ENCODE data around the gene PPP2R1A.
"Not testable (repeated sequence)": the region's sequence is repeated elsewhere in the genome, so short reads cannot be mapped to it uniquely, and the experiment has no call there.

The PPP2R1A gene

DNA sequence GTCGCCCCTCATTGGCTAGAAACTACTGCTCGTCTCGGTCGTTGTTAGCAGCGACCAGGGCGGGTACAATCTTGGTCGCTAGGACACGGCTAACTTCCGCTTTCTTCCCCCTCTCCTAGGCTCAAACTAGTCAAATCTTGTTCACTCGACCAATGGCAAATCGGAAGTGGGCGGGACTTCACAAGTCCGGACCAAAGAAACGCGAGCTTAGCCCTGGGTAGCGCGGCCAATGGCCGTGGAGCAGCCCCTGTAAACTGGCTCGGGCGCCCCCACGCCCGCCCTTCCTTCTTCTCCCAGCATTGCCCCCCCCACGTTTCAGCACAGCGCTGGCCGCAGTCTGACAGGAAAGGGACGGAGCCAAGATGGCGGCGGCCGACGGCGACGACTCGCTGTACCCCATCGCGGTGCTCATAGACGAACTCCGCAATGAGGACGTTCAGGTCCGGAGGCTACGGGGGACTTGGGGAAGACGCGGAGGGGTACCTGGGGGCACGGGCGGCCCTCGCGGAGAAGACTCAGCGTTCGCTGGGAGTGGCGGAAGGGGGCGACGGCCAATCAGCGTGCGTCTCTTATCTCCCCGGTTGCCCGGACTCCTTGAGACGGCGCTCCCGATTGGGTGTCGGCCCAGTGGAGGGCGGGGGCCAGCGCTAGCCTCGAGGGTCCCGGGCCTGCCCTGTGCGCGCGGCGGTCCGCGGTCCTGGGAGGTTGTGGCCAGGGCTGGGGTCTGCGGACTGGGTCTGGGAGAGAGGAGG lies at the start of gene PPP2R1A:
TSS of gene PPP2R1A (plus strand) at position 318 of the 752 bp plus-strand sequence. CDS start at position 363, 45 bp downstream.
- DNase-seq = peak; percentile 98

DNA sequence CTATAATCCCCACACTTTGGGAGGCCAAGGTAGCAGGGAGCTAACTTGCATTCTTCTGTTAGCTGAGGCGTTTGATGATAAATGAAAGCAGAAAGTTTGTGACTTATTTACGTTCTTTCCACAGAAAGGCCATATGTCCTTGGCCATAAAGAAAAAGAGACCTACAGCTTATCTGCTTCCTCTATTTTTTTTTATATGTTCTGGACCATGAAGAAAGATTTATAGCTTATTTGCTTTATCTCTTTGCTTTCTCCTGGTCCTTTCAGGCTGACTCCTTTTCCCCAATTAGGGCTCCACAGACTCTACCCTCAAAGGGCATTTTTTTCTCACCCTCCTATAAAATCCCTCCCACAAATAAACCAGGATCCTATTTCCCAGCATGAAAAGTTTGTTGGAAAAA lies 48.6 kb upstream of the PPP2R1A start:
- DNase-seq = no peak

DNA sequence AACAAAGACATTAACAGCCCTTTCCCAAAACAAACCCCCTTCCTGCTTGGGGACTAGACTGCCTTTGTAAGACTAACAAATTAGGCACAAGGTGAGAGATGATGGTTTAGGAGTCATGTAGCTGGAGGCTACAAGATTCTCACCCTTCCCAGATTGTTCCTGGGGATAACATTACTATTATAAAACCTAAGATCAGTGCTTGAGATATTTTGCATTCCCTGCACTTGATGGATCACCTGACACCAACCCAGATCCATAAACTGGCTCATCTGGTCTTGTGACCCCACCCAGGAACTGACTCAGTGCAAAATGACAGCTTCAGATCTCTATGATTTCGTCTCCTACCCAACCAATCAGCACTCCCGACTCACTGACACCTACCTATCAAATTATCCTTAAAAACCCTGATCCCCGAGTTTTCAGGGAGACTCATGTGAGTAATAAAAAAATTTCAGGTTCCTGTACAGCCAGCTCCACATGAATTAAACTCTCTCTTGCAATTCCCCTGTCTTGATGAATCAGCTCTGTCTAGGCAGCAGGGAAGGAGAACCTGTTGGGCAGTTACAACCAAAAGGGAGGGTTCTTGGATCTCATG lies 47.8 kb upstream of the PPP2R1A start:
- DNase-seq = no peak

DNA sequence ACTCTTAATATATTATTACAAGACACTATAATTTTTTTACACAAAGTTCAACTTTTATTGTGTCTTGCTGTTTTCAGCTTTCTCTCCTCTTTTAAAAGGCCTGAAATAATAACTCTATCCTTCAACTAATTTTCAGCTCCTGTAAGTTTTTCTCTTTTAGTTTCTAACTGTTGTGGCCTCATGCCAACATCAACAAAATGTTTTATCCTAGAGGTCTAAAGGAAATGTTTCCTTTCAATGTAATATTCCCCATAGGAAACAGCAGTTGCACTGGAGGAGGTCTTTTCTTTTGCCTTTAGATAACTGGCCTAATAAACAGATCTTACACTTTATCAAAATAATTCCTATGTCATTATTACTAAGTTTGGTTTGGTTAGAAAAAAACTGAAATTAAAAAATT lies 41.6 kb upstream of the PPP2R1A start:
- no peak for DNase-seq

DNA sequence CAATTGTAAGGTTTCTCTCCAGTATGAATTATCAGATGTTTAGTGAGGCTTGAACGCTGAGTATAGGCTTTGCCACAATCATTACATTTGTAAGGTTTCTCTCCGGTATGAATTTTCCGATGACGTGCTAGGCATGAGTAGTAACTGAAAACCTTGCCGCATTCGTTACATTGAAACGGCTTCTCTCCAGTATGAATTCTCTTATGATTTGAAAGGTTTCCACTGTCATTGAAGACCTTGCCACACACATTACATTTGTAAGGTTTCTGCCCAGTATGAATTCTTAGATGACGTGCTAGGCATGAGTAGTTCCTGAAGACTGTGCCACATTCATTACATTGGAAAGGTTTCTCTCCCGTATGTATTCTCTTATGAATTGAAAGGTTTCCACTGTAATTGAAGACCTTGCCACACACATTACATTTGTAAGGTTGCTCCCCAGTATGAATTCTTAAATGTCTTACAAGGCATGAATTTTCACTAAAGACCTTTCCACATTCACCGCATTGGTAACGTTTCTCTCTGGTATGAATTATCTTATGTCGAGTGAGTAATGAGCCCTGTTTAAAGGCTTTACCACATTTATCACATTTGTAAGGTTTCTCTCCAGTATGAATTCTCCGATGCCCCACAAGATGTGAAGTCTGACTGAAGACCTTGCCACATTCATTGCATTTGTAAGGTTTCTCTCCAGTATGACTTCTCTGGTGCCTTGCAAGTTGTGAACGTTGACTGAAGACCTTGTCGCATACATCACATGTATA lies 34.1 kb upstream of the PPP2R1A start:
- no peak for DNase-seq

DNA sequence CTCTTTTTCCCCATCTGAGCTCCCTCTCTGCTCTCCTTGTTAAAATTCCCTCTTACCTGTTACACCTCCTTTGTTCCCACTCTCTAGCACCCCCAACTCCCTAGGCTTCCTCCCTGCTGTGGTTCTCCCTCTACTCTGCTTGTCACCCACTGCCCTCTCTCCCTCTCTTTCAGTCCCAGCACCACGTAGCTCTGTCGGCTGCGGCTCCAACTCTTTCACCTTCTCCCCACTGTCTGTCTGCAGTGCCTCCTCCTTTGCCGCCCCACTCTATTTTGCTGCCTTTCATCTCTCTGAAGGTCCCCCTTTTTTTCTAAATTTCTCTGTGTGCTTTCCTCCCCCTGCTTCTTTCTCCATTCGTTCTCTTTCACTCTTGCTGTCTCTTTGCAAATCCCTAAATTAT lies 19.5 kb upstream of the PPP2R1A start:
- DNase-seq = no peak

DNA sequence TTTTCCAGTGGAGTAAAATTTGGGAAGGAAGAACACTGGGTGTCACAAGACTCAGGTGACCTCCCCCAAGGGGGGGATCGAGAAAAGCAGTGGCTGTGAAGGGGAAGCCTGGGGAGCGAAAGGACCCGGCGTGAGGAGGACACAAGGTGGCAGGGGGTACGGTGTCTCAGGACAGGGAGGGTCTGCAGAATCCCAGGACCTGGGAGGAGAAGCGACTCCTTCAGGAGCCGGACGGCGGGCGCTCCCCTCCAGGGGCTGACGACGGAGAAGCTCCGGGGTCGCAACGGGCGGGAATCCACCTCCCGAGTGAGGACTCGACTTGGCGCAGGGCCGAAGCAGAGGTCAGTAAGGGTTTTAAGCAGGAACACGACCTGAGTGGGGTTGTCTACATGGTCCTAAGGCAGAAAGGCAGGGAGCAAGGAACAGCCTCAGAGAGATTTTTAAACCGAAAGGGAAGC lies 19.0 kb upstream of the PPP2R1A start:
- DNase-seq = peak; percentile 12

DNA sequence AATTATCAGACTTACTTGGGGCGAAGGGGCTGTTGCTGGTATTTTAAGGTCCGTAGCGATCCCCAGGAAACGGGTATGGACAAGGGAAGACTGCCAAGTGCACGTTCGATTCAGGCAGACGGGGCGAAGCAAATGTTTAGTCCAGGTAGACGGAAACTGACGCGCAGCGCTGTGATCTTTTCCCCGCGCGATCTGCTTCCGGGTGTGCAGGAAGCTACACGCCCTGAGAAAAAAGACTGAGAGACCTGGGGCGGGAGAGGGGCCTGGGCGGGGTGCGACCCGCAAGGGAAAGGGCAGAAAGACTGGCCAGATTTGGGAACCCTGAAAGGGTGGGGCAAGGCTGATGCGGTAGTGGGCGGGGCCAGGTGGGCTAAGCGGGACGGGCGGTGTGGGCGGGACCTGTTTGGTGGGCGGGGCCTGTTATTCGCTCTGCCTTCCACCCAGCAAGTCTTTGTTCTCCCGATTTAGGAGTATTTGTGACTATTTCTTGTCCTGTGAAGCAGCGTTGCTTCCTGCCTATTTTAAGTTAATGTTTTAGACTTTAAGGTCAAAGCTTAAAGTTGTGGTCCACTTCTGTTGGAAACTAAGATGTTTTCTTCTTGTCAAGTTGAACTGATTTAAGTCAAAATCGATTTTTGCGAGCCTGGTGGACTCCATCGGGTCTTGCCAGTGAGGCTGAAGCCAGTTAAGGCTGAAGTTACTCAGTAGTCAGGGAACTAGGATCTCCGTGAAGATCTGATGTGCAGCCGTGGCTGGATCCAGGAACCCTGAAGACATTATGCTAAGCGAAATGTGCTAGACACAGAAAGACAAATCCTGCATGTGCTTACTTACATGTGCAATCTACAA lies 18.3 kb upstream of the PPP2R1A start, which contains the start of gene ZNF836:
TSS of gene ZNF836 (minus strand) at position 301 of the 849 bp plus-strand sequence. CDS start 3,549 bp downstream, outside the sequence.
- DNase-seq = peak; percentile 88

DNA sequence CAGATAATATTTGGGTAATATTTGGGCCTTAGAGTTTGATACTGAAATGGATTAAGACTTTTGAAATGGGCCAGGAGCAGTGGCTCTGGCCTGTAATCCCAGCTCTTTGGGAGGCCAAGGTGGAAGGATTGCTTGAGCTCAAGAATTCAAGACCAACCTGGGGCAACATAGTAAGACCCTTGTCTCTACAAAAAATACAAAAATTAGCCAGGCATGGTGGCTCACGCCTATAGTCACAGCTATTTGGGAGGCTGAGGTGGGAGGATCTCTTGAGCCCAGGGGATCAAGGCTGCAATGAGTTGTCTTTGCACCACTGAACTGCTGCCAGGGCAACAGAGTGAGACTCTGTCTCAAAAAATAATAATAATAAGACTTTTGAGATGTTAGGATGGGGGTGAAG lies 17.5 kb upstream of the PPP2R1A start:
- no peak for DNase-seq

DNA sequence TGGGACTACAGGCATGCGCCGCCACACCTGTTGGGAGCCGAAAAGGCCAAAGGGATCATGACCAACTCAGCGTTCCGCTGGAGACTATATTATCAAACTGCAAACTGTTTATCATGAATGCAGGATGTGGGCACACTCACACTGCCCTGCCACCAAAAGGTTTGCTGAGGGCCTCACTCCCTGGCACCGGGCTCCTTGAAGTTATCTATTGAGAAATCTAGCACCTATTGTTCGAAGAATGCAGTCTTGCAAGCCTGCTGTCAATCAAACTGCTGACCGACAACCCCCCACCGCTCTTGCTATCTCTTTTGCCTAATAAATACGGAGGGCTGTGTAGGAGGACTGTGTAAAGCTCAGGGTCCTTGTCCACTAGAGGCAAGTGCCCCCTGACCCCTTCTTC lies 13.3 kb upstream of the PPP2R1A start:
- no peak for DNase-seq

DNA sequence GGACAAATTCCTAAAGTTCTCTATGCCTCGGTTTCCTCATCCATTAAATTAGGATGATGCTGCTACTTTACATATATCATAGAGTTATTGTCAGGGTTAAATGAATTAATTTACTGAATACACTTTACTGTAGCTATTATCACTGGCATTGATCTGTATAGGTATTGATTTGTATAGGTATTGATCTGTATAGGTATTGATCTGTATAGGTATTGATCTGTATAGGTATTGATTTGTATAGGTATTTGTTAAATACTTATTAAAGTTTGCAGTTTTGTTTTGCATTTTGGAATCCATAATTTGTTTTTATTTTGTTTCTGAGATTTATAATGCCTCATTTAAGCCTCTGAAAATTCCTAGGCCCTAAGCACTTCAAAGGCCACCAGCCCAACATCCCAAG lies 2.4 kb upstream of the PPP2R1A start:
- no peak for DNase-seq

DNA sequence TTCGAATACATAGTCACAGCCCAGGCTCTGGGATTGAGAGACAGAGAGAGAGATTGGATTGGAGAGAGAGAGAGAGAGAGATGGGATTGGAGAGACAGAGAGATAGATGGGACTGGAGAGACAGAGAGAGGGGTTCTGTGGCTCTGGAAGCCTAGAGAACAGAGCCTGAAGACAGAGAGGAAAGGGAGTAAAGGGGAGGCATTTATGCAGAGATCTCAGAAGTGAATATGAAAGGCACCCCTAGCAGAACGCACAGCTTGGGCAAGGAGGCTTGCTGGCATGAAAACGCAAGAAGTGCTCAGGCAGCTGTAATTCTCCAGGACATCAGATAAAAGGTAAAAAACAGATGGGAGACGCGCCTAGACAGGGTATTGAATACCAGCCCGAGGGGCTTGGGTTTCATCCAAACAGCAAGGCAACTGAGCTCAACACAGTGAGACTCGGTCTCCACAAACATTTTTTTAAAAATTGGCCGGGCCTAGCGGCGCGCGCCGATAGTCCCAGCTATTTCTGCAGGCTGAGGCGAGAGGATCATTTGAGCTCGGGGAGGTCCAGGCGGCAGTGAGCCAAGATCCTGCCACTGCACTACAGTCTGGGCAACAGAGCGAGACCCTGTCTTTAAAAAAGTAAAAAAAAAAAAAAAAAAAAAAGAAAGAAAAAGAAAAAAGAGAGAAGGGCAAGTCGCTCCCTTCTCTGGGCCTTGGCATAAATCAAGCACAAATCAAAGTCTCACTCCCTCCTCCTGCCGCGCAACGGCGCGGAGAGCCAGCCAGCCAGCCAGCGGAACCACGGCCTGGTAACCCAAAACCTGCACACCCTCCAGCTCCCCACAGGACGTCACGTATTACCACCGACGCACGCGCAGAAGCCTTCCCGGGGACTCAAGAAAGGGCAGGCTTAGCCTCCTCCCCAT lies 774 bp upstream of the PPP2R1A start:
- DNase-seq = peak; percentile 16

DNA sequence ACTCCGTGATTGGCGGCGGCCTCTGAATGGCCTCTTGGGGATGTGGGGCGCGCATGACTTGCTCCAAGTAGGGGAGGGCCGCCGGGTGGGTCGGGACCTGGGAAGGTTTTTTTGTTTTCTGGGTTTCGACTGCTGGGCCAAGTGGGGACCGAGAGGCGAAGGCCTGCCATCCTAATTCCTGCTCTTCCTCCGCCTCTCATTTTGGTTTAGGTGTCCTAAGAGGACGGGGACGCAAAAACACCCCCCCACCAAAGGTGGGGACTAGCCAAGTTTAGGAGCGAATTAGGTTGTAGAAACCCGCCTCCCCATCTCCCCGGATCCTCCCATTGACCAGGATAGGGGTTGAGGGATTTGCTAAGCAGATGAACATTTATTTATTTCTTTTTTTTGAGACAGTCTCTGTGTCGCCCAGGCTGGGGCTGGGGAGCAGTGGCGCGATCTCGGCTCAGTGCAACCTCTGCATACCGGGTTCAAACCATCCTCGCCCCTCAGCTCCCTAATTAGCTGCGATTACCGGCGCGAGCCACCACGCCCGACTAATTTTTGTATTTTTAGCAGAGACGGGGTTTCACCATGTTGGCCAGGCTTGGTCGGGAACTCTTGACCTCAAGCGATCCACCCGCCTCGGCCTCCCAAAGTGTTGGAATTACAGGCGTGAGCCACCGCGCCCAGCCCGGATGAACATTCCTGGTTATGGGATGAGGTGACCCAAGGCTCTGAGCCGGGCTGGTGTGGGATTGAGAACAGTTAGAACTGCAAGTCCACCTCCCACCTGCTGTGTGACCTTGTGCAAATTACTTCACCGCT lies 838 bp downstream of the PPP2R1A start:
- no peak for DNase-seq

DNA sequence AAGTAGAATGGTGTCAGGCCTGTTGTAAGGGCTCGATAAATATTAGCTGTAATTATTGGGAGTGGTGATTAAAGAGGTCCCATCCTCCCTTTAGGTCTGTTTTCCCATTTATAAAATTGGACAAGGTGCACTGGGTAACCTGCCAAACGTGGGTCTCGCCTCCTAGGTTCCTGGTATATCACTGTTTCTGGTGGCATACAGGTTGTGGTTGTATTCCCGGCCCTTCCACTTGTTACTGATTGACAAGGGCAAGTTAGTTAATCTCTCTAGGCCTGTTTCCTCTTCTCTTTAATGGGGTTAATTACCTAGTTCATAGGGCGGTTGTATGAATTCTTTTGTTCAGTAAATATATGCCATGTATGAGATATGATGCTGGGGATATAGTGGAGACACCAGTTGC lies 1.5 kb downstream of the PPP2R1A start:
- no peak for DNase-seq

DNA sequence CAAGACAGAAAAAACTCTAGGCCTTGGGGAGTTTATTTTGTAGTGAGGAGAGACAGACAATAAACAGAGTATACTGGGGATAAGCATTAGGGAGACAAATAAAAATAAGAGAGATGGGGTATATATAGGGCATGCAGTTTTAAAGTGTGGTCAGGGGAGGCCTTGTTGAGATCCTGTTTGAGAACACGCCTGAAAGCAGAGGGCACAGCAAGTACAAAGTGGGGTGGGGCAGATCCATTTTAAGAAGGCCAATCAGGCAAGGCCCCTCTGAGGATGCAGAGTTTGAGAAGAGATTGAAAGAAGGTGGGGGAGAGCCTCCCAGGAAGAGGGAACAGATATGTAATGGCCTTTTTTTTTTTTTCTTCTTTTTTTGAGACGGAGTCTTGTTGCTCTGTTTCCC lies 2.1 kb downstream of the PPP2R1A start:
- no peak for DNase-seq

DNA sequence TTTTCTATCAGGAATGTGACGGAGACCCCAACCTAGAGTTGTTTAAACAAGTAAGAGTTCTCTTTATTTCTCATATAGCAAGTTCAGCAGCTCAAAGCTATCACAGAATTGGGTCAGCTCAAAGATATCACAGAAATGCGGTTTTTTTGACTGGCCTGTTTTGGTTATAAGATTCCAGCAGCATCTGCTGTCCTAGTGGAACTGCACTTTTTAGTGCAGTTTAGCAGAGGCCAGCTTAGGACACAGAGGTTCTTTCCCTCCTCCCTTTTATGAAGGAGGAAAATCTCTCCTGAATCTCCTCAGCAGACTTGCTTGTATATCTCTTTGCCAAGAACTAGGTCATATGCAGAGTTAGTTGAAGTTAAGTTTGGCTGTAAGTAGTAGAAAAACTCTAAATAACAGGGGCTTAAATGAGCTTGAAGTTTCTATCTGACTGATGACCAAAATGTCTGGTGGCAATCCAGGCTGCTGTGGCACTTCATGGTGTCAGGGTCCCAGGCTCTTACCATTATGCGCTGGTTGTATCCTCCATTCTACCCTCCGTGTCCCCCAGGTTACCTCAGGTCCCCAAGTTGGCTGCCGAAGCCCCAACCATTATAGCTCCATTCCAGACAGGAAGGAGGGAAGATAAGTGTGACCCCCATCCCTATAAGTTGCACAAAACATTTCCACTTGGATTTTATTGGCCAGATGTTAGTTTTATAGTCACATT lies 6.6 kb downstream of the PPP2R1A start:
- DNase-seq = no peak

DNA sequence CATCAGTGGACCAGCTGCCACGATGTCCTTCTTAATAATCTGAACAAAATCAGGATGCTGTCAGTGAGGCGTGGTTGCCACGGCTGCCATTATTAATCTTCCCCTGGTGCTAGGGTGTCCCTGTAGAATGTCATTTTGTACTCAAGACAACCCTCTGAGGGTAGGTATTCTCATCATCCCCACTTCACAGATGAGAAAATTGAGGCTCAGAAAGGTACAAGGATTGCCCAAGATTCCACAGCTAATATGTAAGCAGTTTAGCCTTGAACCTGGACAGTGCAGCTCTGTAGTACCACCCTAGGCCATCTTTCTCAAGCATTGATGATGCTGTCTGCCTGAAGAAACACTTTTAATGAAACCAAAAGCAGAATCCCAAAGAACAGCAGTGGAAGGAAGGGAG lies 8.1 kb downstream of the PPP2R1A start:
- no peak for DNase-seq

DNA sequence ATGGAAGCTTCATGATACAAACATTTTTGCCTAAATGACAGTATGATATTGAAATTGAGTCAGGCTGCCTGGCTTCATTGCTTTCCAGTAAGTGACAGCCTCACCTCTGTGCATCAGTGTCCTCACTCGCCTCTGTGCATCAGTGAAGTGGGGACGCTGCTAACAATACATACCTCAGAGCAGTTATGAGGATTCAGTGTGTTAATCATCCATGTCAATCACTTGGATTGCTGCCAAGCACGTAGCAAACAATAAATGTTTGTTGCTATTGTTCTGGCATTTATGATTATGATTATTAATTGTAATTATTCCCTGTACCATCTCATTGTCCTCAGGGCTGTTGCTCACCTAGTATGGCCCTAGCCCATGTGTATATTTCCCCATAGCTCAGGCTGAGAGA lies 8.8 kb downstream of the PPP2R1A start:
- DNase-seq = no peak

DNA sequence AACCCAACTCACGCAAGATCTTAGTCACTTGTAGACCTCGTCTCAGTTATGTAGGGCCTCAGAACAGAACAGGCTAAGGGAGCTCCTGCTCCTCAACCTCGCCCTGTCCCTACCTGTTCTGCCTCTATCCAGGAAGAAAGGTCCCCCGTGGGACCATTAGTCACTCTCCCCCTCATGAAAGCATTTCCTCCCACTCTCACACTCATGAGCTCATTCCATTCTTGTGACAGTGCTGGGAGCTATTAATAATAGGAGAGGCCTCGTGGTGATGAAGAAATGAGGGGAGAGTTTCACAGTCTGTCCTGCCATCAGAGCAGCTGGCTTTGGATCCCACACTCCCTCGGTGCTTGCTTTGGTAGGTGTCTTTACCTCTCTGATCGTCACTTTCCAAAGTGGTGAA lies 10.2 kb downstream of the PPP2R1A start:
- no peak for DNase-seq

DNA sequence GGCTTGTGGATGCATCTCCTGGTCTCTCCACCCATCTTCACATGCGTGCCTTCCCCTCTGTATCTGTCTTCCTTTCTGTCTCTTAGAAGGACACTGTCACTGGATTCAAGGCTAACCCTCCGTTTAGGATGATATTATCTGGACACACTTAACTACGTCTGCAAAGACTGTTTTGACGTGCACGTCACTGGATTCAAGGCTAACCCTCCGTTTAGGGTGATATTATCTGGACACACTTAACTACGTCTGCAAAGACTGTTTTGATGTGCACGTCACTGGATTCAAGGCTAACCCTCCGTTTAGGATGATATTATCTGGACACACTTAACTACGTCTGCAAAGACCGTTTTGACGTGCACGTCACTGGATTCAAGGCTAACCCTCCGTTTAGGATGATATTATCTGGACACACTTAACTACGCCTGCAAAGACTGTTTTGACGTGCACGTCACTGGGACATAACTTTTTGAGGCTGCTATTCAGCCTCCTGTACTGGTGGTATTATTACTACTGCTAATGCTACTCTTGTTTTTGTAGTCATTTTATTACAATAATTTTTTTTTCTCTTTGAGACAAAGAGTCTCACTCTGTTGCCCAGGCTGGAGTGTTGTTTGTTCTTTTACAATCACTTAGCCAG lies 11.0 kb downstream of the PPP2R1A start:
- not testable (repeated sequence) for DNase-seq
